GM06990 (cell line): ENCODE data around the gene C19orf38.

ENCODE experiments used
- DNase-seq: peaks from one replicate; pipeline ENCODE4 v3.0.0-alpha.2; 2011; ENCODE audit not compliant: insufficient read length; ENCODE audit errors: extremely low read depth
- H3K27me3 ChIP-seq: replicated peaks from 2 replicates; pipeline ENCODE4 v1.6.0; 2011; ENCODE audit warnings: low read length; ENCODE audit not compliant: control insufficient read depth, insufficient read depth
- H3K36me3 ChIP-seq: 2 replicates; pipeline ENCODE4 v1.5.1; 2011; ENCODE audit warnings: low read length; ENCODE audit not compliant: control insufficient read depth, insufficient read depth
- H3K4me3 ChIP-seq: replicated peaks from 2 replicates; pipeline ENCODE4 v1.5.1; 2011; ENCODE audit warnings: low read depth, mild to moderate bottlenecking, control low read depth, low read length
- CTCF ChIP-seq: IDR thresholded peaks from 2 replicates; pipeline ENCODE4 v1.5.1; 2011; ENCODE audit warnings: low read length, control low read depth, mild to moderate bottlenecking, inconsistent platforms; ENCODE audit not compliant: insufficient read depth, poor library complexity, severe bottlenecking

C19orf38 gene

DNA sequence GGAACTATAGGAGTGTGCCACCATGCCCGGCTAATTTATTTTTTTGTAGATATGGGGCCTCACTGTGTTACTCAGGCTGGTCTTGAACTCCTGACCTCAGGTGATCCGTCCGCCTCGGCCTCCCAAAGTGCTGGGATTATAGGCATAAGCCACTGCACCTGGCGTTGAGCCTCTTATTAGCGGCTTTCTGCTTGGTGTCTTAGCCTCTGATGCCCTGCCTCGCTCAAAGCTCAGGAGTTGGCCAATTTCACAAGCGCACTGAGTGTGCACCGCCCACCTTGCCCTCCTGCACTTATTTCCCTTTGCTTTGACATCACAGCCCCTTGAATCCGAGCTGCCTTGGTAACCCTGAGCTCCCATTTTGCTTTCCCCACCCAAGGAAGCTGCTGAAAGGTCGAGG is 70.1 kb downstream of the C19orf38 start:
- TF ChIP-seq CTCF, result no peak
- Histone ChIP-seq H3K4me3 (no peak overlapping the region), H3K36me3 (peaks cover 33% of the 10 kb centered on the region), H3K27me3 (no peaks in the 10 kb centered on the region)
- no peak for DNase-seq
